GM13977 (cell line): ENCODE measurements around the gene PDE6H.

ENCODE experiments used
- DNase-seq: peaks from one replicate; pipeline ENCODE4 v3.0.0; 2012; ENCODE audit warnings: low spot score
- CTCF ChIP-seq: IDR thresholded peaks from 2 replicates; pipeline ENCODE4 v1.5.1; 2012; ENCODE audit warnings: mild to moderate bottlenecking, control low read depth; ENCODE audit not compliant: insufficient read depth; ENCODE audit errors: extremely low read depth, missing control alignments
- in situ Hi-C: fragments of 300-500 bp; cut with MboI; formaldehyde crosslinking; loops from one replicate; pipeline ENCODE4 v1.12.0; 2022; ENCODE audit warnings: low sequenced_read_pairs, low pct_unique_long_range_greater_than_20kb, mixed read lengths, inconsistent platforms; ENCODE audit not compliant: unreplicated experiment

Gene PDE6H

DNA sequence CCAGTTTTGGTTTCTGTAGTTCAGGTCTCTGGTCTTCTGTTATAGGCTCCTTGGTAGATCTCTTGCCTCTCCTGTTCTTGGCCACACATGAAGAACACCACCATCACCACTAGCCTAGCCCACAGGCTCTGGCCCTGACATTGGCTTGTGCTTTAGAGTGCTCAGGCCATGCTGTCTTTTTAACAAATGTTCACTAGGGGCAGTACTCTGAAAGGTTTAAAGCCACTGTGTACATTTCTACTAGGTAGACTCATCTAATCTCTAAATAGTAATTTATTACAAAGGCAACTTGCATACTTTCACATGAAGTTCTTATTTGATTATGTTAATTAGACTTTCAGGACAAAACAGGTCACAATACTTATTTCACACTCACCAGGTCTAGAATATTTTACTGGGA lies 38.3 kb downstream of the PDE6H start:
- TF ChIP-seq CTCF, result no peak
- in situ Hi-C loops, result no loop called here
- no peak for DNase-seq

GRCh38 chr12:15013634-15014179 lies 40.9 kb downstream of the PDE6H start:
- DNase-seq, result no peak
- TF ChIP-seq CTCF, result no peak
- in situ Hi-C loops, result no loop called here

- no peak for TF ChIP-seq CTCF
- in situ Hi-C loops, result no loop called here
- no peak for DNase-seq
Measured at GRCh38 chr12:15014708-15015107, 41.9 kb downstream of the PDE6H start.

- in situ Hi-C loops, result no loop called here
- no peak for TF ChIP-seq CTCF
- DNase-seq, result no peak
Measured at GRCh38 chr12:15015121-15015520, 42.3 kb downstream of the PDE6H start.

DNA sequence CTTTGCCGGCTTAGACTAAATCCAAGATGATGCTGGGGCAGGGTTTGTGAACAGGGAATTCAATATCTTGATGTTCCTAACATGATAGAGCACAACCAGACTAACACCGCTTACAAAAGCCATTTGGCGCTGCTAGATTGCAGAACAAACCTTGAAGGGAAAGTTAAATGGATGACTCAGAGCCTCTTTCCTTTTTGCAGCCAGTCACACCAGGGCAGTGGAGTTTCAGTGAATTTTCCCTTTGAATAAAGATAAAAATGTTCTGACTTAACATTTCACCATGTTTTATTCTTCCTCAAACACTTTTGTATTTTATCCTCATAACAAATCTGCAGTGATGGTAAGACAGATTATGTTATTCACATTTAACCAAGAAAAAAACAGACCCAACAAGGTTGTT lies 47.3 kb downstream of the PDE6H start:
- DNase-seq, result no peak
- in situ Hi-C loops, result no loop called here
- TF ChIP-seq CTCF, result no peak
